DND-41 (cell line): ENCODE results near the gene BAG3.

Experiments used
- EZH2 ChIP-seq: IDR thresholded peaks from 3 replicates; pipeline ENCODE4 v1.6.1; 2012; ENCODE audit warnings: borderline replicate concordance, low read depth, mild to moderate bottlenecking, moderate library complexity, low read length, inconsistent platforms; ENCODE audit not compliant: severe bottlenecking
- TF ChIP-seq, protein P1 (sequence below): IDR thresholded peaks from 2 replicates; pipeline ENCODE4 v1.5.1; 2012; ENCODE audit warnings: borderline replicate concordance, low read length, moderate library complexity, mild to moderate bottlenecking; ENCODE audit not compliant: poor library complexity, severe bottlenecking; ENCODE audit errors: extremely low read depth

DNA sequence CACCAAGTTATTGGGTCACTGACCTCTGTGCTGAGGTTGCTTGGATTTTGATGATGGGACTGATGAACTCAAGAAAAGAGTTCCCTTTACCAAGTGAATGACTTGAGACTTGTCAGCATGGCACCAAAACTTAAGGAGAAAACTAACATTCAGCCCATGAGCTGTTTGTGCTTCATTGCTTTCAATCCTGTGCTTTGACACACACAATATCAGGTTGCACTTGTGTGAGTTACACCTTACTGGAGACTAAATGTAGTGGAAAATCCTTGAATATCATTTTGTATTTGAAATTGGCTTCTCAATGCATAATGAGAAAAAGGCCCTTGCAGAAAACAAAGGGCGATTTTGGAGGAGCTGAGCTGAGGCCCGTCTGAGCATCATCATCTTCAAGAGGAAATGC lies 2.7 kb downstream of the BAG3 start:
- TF ChIP-seq, protein P1, sequence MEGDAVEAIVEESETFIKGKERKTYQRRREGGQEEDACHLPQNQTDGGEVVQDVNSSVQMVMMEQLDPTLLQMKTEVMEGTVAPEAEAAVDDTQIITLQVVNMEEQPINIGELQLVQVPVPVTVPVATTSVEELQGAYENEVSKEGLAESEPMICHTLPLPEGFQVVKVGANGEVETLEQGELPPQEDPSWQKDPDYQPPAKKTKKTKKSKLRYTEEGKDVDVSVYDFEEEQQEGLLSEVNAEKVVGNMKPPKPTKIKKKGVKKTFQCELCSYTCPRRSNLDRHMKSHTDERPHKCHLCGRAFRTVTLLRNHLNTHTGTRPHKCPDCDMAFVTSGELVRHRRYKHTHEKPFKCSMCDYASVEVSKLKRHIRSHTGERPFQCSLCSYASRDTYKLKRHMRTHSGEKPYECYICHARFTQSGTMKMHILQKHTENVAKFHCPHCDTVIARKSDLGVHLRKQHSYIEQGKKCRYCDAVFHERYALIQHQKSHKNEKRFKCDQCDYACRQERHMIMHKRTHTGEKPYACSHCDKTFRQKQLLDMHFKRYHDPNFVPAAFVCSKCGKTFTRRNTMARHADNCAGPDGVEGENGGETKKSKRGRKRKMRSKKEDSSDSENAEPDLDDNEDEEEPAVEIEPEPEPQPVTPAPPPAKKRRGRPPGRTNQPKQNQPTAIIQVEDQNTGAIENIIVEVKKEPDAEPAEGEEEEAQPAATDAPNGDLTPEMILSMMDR = no peak
- no peak for TF ChIP-seq EZH2
